HTERT RPE-1 (cell line): ENCODE results near the gene ZNF80.

Source experiments
- in situ Hi-C: fragments of 300-500 bp; cut with MboI; formaldehyde crosslinking; loops from 4 replicates; pipeline ENCODE4 v1.14.3; 2020; ENCODE audit warnings: low sequenced_read_pairs

ZNF80 gene

DNA sequence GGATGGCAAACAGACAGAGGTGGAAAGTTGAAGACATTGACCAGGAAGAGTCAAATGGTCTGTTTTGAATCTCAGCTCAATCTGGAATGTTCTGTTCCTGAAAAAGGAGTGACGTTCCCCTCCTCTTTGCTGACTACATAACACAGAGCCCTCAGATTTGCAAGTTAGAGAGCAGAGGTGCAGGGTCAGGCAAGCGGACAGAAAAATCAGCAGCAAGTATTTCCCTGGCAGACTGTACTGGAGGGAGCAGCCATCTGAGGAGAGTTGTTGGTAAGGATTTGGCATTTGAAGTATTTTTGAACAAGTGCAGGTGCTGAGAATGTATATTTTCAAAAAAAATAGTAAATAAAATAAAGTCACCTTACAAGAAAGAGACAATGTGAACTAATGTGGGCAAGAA, 17.6 kb downstream of the ZNF80 start:
- in situ Hi-C loops = no loop called here

DNA sequence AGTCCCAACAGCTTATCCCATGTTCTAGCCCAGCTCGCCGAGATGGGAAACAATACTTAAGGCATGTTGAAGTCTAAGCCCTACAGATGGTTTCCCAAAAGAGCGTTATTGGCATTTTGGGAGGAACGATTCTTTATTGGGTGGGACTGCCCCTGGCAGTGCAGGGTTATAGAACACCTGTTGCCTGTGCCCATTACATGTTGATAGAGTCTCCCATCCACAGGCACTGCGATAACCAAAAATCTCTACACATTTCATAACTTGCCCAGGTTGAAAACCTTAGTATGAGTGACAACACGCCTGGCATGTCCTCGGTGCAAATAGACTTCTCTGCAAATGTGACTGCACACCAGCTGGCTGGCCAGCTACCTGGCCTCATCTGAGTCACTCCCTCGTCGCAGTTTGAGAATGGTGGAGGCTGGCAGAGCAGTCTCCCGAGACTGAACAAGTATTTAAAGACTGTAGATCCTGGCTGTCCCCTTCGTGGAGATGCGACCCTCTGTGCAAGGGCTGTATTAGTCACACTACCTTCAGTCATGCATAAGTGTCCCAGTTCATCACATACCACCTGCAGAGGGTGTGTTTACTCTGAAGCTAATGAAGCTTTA, 18.7 kb downstream of the ZNF80 start:
- in situ Hi-C loops = no loop called here

DNA sequence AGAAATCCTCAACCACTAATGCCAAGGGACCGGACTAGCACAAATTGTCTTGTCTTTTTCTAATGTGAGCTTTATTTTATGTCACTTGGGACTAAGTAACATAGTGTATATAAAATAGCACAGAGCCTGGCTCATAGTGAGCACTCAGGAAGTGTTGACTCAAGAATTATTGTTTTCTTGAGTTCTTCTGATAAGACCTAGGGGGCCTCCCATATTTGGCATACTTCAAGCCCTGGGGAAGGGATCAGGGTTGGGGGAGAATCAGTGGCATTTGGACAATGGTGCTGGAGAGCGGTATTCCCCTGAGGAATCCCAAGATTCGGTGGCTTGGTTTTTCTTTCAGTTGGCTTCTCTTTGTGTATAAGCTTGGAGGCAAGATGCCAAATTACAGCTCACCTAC, 19.4 kb downstream of the ZNF80 start:
- in situ Hi-C loops = no loop called here

DNA sequence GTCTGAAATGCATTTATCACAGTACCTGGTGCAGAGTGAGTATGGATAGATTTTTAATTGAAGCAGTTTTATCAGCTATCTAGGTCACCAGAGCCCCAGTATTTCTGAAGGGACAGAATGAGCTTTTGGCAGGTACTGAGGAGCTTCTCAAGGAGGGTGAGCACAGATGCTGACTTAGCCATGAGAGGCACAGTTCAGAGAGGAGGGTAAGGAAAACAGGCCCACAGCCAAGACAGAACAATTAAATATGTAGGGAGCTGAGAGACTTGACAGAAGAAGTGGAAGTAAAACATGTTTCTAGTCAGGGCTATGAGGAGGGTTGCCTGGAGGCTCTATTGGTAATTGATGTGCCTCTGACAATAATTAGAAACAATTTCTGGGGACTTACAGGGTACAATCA, 20.1 kb downstream of the ZNF80 start:
- in situ Hi-C loops = no loop called here

DNA sequence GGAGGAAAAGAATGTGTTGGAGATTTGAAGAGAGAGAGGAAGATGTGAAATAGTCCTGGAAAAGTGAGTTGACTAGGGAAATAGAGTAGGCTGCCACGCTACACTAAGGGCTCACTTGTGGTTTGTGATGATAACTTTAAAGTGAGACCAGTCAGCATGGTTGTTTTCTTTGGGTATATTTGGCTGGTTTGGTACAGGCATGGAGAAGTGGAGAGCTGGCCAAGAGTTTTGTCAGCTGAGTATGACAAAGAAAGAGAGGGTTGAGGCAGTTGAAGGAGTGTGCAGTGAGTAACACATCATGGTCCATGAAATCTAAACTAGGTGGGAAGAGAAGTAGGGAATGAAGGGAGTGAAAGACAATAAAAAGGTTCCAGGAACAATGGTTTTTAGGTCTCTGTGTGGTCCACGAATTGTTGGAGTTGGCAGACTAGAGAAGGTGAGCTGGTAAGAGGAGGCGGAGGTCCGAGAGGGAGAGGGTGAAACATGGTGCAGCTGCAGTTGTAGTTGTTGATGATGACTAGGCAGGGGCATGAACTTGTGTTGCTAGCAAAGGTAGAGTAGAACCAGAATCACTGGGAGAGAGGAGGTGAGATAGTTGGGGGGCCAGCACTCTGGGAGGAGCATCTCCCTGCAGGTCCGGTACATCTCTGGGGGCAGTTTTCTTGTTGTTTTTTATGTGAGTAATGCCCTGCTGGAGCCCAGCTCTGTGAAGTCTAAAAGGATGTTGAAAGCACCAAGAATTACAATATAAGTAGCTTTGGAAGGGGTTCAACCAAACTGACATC, 21.0 kb downstream of the ZNF80 start:
- in situ Hi-C loops = no loop called here

DNA sequence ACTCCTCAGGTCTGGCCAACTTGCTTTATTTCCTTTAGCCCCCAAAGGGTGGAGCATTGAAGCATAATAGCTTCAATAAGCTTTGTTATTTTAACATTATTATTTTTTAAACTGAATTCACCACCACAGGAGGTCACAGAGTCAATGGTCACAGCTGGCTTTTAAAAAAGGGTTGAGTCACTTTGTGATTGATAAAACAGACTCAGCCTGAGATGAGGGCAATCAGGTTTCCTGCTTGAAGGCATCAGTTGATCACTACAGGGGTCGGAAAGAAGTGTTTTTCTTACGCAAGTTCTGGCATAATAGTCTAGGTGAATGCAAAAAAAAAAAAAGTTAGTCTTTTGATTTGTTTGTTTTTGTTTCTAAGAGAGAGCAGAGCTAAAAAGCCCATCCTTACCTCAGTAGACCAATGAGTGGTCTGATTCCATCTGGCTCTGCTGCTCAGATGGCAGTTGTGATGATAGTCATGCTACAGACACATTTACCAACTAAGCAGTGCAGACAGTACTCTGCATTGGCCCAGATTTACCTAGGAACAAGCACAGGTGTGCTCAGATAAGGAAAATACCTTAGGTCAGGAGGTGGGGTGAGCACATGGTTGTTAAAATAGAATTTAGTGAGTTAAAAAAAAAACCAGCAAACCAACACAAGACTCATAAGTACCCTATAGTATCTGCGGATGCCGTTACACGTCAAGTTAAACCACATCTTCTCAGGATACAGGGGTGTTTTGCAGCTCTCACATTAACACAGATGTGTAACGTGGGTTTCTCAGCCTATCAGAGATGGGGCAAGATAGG, 22.6 kb downstream of the ZNF80 start:
- in situ Hi-C loops = no loop called here

DNA sequence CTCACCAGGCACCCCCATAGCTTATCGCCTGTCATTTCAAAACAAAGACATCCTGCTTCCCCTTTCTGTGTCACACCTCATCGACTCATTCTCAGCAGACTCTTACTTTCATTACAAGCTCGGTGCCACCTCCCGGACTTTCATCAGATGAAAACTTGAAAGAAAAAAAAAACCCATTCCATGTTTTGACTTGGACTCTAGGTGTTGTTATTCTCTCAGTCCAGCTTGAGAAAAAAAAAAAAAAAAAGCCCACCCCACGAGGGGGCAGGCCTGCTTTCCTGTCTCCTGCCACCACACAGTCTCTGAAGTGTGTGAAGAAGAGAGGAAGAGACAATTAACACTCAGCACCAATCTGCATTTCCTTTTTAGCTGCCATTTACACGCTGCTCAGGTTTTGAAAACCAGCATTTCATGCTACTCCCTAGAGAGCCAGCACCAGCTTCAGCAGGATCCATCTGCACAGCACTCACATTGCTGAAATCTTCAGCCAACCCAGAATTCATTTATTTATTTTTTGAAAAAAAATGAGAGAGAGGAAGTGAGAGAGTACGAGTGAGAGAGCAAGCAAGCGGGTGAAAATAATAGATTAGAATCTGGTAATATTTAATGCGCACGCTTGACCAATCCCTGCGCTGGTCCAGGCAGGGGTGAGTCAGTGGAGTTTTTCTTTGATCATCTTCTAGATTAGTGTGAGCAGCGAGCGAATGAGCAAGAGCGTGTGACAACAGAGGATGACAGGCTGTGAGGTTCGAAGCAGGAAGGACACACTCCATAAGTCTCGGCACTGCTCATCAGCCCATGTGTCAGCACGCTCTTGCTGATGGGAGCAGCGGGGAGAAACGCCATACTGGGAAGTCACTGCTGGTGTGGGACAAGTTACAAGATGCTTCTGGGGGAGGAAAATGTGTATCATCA, 23.5 kb downstream of the ZNF80 start:
- in situ Hi-C loops = no loop called here

DNA sequence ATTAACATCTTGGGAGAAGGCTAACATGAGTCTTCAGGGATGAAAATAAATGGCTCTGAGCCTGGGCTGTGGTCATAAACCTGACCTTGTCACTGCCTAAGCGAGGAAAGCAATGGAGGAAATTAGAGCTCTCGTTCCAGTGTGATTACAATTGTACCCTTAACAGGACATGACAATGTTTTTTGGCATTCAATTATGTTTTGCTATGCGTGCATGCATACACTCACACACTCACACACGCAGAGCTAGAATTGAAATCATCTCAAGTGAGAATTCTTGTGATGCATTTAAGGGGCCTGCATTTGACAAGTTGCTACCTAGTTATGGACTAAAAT, 24.1 kb downstream of the ZNF80 start:
- in situ Hi-C loops = no loop called here

DNA sequence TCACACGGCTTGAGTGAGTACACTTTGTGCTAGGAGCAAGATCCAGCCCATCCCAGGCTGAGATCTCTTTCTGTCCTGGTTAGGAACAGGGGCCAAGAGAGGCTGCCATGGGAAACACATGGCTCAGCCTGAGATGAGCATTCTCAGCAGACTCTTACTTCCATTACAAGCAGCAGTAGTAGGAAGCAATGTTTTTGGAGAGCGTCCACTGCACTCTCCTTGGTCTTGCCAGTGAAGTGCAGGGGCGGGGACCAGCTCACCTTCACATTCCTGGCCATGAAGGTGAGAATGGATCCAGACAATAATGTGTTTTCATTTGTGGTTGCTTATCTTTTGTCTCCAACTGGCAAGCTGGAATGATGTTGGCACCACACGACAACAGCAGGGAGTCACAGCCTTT, 24.7 kb downstream of the ZNF80 start:
- in situ Hi-C loops = no loop called here

DNA sequence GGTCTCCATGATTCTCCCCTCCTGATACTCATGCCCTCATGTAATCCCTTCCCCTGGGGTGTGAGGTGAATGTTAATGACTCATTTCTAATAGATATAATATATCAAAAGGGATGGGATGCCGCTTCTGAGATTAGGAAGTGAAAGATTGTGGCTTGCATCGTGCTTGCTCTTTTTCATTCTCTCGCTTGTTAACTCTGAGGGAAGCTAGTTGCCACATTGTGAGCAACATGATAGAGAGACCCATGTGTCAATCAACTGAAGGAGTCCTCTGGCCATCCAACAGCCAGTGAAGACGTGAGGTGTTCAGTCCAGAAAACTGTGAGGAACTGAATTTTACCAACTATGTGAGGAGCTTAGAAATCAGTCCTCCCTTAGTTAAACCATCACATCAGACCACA, 29.6 kb downstream of the ZNF80 start:
- in situ Hi-C loops = no loop called here

DNA sequence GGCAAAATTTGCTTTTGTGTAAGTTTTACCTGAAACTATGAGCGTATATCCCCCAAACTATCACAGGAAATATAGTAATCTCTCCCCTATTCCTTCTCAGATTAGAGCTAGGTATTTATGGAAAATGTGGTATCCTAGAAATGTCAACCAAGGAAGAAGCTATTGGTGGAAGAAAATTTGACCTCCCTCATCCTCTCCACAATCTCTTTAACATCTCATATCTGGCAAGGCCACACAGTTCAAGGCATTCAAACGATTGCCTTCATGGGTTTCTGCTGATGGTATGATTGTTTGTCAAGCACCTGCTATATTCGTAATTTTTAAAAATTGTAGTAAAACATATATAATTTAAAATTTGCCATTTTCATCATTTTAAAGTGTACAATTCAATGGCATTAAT, 31.0 kb downstream of the ZNF80 start:
- in situ Hi-C loops = no loop called here

DNA sequence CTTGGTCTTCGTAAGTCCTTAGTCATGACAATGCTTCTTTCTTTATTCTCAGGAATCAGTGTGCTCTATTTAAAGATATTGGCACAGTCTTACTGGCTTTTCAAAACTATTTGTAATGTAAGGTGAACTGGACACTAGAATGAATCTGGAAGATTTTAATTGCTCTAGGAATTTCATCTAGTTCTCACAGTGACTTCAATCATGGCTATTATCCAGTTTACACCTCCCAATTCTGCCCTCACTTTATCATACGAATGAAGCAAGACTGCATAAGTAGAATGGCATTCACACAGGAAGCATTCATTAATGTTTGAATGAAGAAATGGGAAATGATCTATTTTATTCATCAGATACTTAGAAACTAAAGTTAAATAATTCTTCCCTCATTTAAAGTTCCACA, 31.8 kb downstream of the ZNF80 start:
- in situ Hi-C loops = no loop called here

DNA sequence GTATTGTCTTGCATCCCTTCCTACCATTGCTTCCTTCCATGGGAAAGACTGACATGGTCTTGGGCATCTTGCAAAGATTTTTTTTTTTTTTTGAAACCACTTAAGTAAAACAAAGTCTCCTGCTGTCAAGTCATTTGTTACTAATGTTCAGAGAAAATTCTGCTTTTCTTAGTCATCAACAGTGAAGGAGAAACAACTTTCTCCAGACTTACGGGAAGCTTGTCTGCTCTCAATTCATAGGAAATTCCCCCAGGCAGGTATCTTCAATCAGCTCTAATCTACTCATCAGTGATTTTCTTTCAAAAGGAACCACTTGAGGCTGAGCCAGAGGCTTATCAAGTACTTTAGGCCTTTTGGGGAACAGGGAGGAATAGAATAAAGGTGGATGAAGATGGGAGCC, 42.6 kb downstream of the ZNF80 start:
- in situ Hi-C loops = no loop called here

DNA sequence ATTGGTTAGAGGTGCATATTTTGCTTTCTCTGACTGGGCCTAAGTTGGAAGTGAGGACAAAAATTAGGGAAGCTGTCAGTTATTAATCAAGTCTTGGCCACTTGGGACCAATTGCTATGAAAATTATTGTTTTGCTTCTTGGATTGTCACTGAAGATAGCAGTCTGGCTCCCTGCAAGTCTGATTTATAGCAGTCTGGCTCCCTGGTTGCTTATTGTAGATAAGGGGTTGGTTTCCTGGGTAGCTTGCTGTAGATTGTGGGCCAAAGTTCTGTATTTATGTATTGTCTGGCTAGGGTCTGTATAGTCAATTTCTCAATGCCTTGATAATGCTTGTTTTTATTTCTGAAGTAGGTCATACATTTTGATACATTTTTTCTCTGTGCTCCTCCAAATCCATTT, 45.2 kb downstream of the ZNF80 start:
- in situ Hi-C loops = no loop called here

DNA sequence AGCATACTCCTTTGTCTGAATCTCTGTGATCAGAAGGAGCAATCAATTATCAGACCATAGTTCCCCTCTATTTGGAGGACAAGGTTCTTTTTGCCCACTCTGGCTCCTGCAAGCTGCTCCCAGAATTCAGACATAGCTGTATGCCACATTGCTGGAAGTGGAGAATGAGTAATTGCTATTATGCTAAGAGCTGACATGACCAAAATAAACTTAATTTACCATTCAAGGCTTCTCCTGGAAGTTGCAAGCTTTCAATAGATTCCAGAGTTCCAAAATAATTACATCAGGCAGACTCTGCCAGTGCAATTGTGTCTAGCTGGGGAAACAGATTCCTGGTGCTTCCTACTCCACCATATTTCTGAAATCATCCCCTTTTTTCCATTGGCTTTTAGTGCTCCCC, 50.9 kb downstream of the ZNF80 start:
- in situ Hi-C loops = no loop called here
